GM12865 (cell line): ENCODE results near the gene KIF5A.

Experiments
- DNase-seq: peaks from one replicate; pipeline ENCODE4 v3.0.0; 2010; ENCODE audit warnings: low read depth
- H3K4me3 ChIP-seq: 2 replicates; pipeline ENCODE4 v1.5.1; 2011; ENCODE audit warnings: mild to moderate bottlenecking, low read depth, low read length, control low read depth
- CTCF ChIP-seq: IDR thresholded peaks from 2 replicates; pipeline ENCODE4 v1.5.1; 2011; ENCODE audit warnings: low read length, control low read depth, low read depth, inconsistent platforms; ENCODE audit not compliant: insufficient read depth; ENCODE audit errors: missing control alignments

Gene KIF5A

GRCh38 chr12:57602544-57602943, 52.7 kb downstream of the KIF5A start:
- no peak for TF ChIP-seq CTCF
- DNase-seq, result no peak
- H3K4me3 ChIP-seq, result no peak overlapping the region

DNA sequence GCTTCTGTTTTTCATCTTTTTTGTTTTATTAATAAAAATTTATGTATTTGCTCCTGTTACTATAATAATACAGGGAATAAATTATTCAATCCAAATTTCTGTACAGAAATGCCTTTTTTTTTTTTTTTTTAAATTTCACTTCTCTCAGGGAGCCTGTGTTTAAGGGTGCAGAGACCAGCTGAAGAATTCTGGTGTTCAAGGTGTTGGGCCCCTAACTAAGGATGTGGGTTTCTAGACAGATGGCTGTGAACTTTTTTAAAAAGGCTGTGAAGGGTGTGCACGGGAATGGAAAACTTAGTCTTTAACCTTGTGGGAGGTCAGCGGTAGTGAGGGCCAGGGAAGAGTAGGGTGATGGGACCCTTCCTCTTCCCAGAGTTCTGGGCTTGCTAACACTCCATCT, 53.5 kb downstream of the KIF5A start:
- DNase-seq, result no peak
- TF ChIP-seq CTCF, result no peak
- no peak overlapping the region for H3K4me3 ChIP-seq

DNA sequence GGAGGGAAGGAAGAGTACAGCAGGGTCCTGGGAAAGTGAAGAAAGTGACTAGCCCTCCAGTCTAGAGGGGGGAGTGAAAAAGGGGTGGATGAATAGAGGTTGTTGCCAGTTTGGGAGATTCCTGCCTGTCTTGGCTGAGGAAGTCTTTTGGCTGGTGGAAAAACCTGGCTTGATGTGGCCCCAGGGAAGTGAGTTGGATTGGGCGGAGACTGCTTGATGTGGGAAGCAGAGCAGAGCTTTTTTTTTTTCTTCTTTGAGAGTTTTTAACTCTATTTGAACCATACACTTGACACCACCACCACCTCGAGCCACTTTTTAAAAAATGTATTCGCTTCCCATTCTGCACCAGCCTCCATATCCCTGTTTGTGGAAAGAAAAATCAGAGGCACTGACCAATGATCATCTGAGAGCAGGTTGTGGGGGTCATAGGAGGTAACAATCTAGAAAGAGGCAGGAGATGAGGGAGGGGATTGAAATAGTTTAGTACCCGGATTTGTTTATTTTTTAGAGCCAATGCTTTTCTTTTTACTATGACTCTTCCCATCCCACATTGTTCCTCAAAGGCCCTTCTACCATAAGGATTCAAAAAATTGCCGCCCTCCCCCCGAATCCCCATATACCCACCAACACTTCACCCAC, 54.1 kb downstream of the KIF5A start:
- peak overlapping the region; percentile 90 for H3K4me3 ChIP-seq
- no peak for TF ChIP-seq CTCF
- DNase-seq, result no peak

DNA sequence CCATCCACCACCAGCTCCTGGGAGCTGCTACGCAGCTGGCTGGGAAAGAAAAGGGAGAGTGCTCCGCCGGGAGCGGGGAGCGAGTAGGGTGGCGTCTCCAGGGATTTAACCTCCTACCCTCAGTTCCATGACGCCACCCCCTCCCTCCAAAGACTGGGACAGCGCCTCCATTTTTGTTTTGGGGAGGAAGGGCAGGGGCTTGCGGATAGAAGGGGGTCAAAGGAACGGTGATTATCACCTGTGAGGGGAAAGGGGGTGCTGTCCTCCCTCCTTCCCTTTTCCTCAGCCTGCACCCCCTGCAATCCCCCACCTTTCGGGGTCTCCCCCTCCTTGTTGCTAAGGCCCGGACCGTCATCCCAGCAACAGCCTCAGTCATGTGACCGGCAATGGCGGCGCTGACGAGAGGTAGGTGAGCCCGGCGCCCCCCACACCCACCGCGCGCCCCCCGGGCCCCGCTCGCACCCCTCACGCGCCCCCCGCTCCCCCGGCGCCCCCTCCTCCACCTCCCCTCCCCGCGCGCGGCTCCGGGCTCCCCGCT, 54.7 kb downstream of the KIF5A start, which contains the start of gene DTX3:
Gene DTX3 (plus strand): TSS at position 371 of the 538 bp plus-strand sequence. CDS start 1,694 bp downstream, outside the sequence.
- H3K4me3 ChIP-seq, result peak within 1 kb of the TSS; percentile 90
- no peak for TF ChIP-seq CTCF
- peak; percentile 46 for DNase-seq

GRCh38 chr12:57604992-57605810, 55.4 kb downstream of the KIF5A start:
- peak overlapping the region; percentile 90 for H3K4me3 ChIP-seq
- no peak for DNase-seq
- TF ChIP-seq CTCF, result no peak

- no peak for TF ChIP-seq CTCF
- no peak overlapping the region for H3K4me3 ChIP-seq
- no peak for DNase-seq
Measured at GRCh38 chr12:57605811-57606311, 56.0 kb downstream of the KIF5A start.
